ENCODE results near the gene GRIN1. TPM values are rescaled to one million over a fixed set of nuclear protein-coding genes. Genes with fewer than 3 reads are reported as not detected.
A peak's percentile ranks its signal among the peaks of the same experiment; 100 is the strongest.

Gene GRIN1
- total and polyA plus RNA-seq, 2 of the 13 experiments (the other 11 are each of a cell fraction or from before 2014, with no cell fraction given): 0.13 TPM; not detected in 1

DNA sequence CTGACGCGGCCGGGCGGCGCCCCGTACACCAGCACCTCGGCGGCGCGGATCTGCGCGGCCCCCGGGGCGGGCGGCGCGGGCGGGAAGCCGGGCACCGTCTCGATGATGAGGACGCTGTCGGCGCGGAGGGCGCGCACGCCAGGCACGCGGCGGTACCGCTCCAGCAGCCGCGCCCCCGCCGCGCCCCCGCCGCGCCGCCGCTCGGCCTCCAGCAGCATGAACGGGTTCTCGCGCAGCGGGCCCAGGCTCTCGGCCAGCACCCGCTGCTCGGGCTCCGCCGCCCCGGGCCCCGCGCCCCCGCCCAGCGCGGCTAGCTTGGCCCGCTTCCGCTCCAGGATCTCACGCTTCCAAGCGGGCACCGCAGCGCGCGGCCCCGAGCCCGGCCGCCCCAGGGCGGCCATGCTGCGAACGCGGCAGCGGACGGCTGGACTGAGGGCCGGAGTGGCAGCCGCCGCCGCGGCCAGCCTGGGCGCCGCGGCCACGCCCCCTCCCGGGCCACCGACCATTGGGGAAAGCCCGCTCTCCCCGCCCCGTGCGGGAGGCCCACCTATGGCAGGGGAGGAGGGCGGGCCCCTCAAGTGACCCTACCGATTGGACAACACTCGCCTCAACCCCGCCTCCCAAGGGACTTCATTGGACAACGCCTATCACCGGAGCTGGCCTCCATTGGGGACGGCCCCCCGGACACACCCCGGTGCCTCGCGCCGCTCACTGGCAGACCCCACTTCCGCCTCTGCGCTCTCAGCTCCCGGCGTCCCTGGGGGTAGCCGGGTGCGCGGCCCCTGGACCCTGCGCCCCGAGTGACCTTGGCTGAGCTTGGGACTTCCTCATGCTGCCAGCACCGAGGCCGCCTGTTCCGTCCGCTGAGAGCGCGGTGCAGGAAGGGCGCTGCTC, 61.6 kb downstream of the GRIN1 start, which contains the start of gene TPRN (continued):
- TF ChIP-seq ARID2 (CRISPR knock-in tag; IDR thresholded peaks at IDR 0.05; ENCODE audit: borderline replicate concordance): 0 out of 2 replicates have a peak, but pooled peaks have one; percentile 57
- TF ChIP-seq, protein P1, sequence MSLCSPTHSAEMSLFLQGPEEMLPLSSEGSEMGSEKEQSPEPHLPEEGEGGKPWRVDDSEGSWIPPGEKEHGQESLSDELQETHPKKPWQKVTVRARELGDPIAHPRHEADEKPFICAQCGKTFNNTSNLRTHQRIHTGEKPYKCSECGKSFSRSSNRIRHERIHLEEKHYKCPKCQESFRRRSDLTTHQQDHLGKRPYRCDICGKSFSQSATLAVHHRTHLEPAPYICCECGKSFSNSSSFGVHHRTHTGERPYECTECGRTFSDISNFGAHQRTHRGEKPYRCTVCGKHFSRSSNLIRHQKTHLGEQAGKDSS (CRISPR knock-in tag; IDR thresholded peaks at IDR 0.05; ENCODE audit: borderline replicate concordance, low read depth): no peak
- no peak for TF ChIP-seq MAFF (IDR thresholded peaks at IDR 0.05; ENCODE audit: low read depth, low read length)
- TF ChIP-seq TSC22D2 (CRISPR knock-in tag; IDR thresholded peaks at IDR 0.05; ENCODE audit: borderline replicate concordance): no peak
- no peak for TF ChIP-seq NFKBIZ (CRISPR knock-in tag; IDR thresholded peaks at IDR 0.05)
- 0 out of 2 replicates have a peak, but pooled peaks have one; percentile 86 for TF ChIP-seq MXD4 (CRISPR knock-in tag; IDR thresholded peaks at IDR 0.05)
- TF ChIP-seq ZNF780A (CRISPR knock-in tag; IDR thresholded peaks at IDR 0.05): no peak
- peak; percentile 83 for TF ChIP-seq PHF20 (CRISPR knock-in tag; IDR thresholded peaks at IDR 0.05)
- no peak for TF ChIP-seq ZNF24 (IDR thresholded peaks at IDR 0.05)
- TF ChIP-seq ZNF792 (CRISPR knock-in tag; IDR thresholded peaks at IDR 0.05): peak; percentile 93
- TF ChIP-seq ZNF7 (CRISPR knock-in tag; IDR thresholded peaks at IDR 0.05): no peak
- TF ChIP-seq ZNF17 (CRISPR knock-in tag; IDR thresholded peaks at IDR 0.05): no peak
- TF ChIP-seq YY1 (IDR thresholded peaks at IDR 0.05; ENCODE audit: insufficient read depth, insufficient replicate concordance, low read depth, low read length): peak; percentile 91
- TF ChIP-seq, protein P2, sequence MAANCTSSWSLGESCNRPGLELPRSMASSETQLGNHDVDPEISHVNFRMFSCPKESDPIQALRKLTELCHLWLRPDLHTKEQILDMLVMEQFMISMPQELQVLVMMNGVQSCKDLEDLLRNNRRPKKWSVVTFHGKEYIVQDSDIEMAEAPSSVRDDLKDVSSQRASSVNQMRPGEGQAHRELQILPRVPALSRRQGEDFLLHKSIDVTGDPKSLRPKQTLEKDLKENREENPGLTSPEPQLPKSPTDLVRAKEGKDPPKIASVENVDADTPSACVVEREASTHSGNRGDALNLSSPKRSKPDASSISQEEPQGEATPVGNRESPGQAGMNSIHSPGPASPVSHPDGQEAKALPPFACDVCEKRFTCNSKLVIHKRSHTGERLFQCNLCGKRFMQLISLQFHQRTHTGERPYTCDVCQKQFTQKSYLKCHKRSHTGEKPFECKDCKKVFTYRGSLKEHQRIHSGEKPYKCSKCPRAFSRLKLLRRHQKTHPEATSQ (CRISPR knock-in tag; IDR thresholded peaks at IDR 0.05; ENCODE audit: borderline replicate concordance): no peak
- TF ChIP-seq RXRB (CRISPR knock-in tag; IDR thresholded peaks at IDR 0.05; ENCODE audit: borderline replicate concordance): peak; percentile 87
- TF ChIP-seq ZNF160 (CRISPR knock-in tag; IDR thresholded peaks at IDR 0.05): peak; percentile 30; the same call in 1 of the 2 replicates
- TF ChIP-seq ADNP (CRISPR knock-in tag; IDR thresholded peaks at IDR 0.05): no peak
- peak; percentile 78; the same call in 1 of the 2 replicates for TF ChIP-seq SIN3A (IDR thresholded peaks at IDR 0.05; ENCODE audit: borderline replicate concordance, low read depth, low read length)
- TF ChIP-seq, protein P3, sequence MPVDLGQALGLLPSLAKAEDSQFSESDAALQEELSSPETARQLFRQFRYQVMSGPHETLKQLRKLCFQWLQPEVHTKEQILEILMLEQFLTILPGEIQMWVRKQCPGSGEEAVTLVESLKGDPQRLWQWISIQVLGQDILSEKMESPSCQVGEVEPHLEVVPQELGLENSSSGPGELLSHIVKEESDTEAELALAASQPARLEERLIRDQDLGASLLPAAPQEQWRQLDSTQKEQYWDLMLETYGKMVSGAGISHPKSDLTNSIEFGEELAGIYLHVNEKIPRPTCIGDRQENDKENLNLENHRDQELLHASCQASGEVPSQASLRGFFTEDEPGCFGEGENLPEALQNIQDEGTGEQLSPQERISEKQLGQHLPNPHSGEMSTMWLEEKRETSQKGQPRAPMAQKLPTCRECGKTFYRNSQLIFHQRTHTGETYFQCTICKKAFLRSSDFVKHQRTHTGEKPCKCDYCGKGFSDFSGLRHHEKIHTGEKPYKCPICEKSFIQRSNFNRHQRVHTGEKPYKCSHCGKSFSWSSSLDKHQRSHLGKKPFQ (CRISPR knock-in tag; IDR thresholded peaks at IDR 0.05; ENCODE audit: insufficient replicate concordance): peak; percentile 53
- TF ChIP-seq, protein P4, sequence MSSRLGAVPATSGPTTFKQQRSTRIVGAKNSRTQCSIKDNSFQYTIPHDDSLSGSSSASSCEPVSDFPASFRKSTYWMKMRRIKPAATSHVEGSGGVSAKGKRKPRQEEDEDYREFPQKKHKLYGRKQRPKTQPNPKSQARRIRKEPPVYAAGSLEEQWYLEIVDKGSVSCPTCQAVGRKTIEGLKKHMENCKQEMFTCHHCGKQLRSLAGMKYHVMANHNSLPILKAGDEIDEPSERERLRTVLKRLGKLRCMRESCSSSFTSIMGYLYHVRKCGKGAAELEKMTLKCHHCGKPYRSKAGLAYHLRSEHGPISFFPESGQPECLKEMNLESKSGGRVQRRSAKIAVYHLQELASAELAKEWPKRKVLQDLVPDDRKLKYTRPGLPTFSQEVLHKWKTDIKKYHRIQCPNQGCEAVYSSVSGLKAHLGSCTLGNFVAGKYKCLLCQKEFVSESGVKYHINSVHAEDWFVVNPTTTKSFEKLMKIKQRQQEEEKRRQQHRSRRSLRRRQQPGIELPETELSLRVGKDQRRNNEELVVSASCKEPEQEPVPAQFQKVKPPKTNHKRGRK (CRISPR knock-in tag; IDR thresholded peaks at IDR 0.05): no peak

All from HepG2 (cell line).